K562 (cell line): Measurements from ENCODE around the gene UBA52. TPM values are rescaled to one million over a fixed set of nuclear protein-coding genes. Genes with fewer than 3 reads are reported as not detected.
A peak's percentile ranks its signal among the peaks of the same experiment; 100 is the strongest.

Experiments used
- ADNP ChIP-seq: fragments of 200-800 bp; sonication (Bioruptor generic); IDR thresholded peaks from 2 replicates; pipeline ENCODE4 v1.6.1; 2016; ENCODE audit warnings: missing genetic modification characterization, missing compliant biosample characterization
- CBX1 ChIP-seq: sonication (generic); IDR thresholded peaks from 2 replicates; pipeline ENCODE4 v1.6.1; 2016; ENCODE audit warnings: antibody characterized with exemption, low read depth, mild to moderate bottlenecking
- EP300 ChIP-seq: IDR thresholded peaks from 2 replicates; pipeline ENCODE4 v1.6.1; 2012; ENCODE audit warnings: low read length, improper control_type of control experiment
- HCFC1 ChIP-seq: IDR thresholded peaks from 2 replicates; pipeline ENCODE4 v1.6.1; 2012; ENCODE audit warnings: low read depth, low read length, improper control_type of control experiment
- NEUROD1 ChIP-seq: fragments of 150-350 bp; IDR thresholded peaks from 2 replicates; pipeline ENCODE4 v1.6.1; 2014; ENCODE audit warnings: borderline replicate concordance, low read length, low read depth; ENCODE audit not compliant: partially characterized antibody
- PHB2 ChIP-seq: fragments of 450-650 bp; IDR thresholded peaks from 2 replicates; pipeline ENCODE4 v1.6.1; 2017; ENCODE audit warnings: low read depth
- STAT5A ChIP-seq: IDR thresholded peaks from 2 replicates; pipeline ENCODE4 v1.6.1; 2012; ENCODE audit warnings: low read length, inconsistent platforms, borderline replicate concordance
- TARDBP ChIP-seq: fragments of 450-650 bp; IDR thresholded peaks from 2 replicates; pipeline ENCODE4 v1.6.1; 2016
- ZNF184 ChIP-seq: sonication (generic); formaldehyde crosslinking; IDR thresholded peaks from 2 replicates; pipeline ENCODE4 v1.5.0; 2020; ENCODE audit warnings: missing genetic modification reagents
- ZNF41 ChIP-seq: fragments of 250-450 bp; sonication (Bioruptor Pico); conservative IDR thresholded peaks from 2 replicates; pipeline ENCODE4 v1.4.0; 2020; ENCODE audit warnings: mild to moderate bottlenecking
- polyA plus RNA-seq, 8 experiments: library from polyadenylated mRNA; depleted of rRNA in 4 of 8; stranded (reverse) in 5 of 8; unstranded in 3 of 8; fragments of >200 nt; fragmentation: Nextera tagmentation in 2 of 8; fragmentation: Illumina TruSeq in 1 of 8; extraction: Ambion mirVana in 2 of 8; extraction: Trizol in 1 of 8; gene quantifications; 2 replicates each; pipeline versions ENCODE4 v1.2.1 to v1.2.3, GENCODE V29; 2011 to 2014; ENCODE audit warnings: inconsistent platforms in 1 of 8, missing spikeins in 1 of 8
- total RNA-seq, 7 experiments: library from RNA; depleted of rRNA in 6 of 7; stranded (reverse); fragments of >200 nt in 6 of 7; fragmentation: Illumina TruSeq in 2 of 7; extraction: Trizol in 2 of 7; gene quantifications; 2 replicates each; pipeline versions ENCODE4 v1.2.1 to v1.2.3, GENCODE V29; 2011 to 2021; ENCODE audit warnings: low replicate concordance in 1 of 7
- TF ChIP-seq, protein P1 (sequence below): fragments of 450-650 bp; formaldehyde crosslinking; IDR thresholded peaks from 2 replicates; pipeline ENCODE4 v1.4.0; 2022; ENCODE audit warnings: mild to moderate bottlenecking, moderate library complexity
- TF ChIP-seq, protein P2 (sequence below), 2 experiments: IDR thresholded peaks; 2 replicates each; pipeline ENCODE4 v1.6.1; 2012; ENCODE audit warnings: improper control_type of control experiment in 2 of 2, low read depth in 2 of 2, low read length in 2 of 2, borderline replicate concordance in 1 of 2

UBA52 gene
- total and polyA plus RNA-seq, 9 of the 15 experiments (the other 6 are each of a cell fraction or from before 2014, with no cell fraction given): 1,110 to 2,751 (median 1,733) TPM

DNA sequence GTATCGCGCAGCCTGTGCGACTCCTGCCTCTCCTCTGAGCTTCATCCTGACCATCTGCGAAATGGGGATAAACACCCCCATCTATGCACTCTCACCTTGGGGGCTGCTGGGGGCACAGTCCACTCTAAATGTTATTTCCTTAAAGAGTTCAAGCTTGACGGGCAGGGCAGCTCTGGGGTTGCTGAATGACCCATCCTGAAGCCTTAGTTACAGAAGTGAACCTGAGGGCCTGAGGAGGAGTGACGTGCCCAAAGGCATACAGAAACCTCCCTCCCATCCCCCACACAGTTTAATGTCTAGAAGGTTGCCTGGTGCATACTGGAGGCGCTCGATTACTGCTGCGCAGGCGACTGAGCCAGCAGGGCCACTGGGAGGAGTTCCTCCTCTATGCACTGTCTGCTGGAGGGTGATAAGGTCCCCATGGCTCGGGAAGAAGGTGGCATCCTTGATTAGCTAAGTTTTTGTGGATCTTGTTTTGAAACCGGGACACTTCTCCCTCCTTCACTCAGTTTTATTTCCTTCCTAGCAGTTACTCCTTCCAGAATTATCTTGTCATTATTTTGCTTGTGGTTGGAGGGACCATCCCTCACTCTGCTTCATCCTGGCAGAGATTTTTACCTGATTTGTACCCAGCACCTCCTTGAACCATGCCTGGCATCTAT lies 27.7 kb upstream of the UBA52 start (continued):
- TF ChIP-seq HCFC1: peak; percentile 27; the same call in 1 of the 2 replicates
- TF ChIP-seq EP300: peak; percentile 95
- peak; percentile 69; the same call in 1 of the 2 replicates for TF ChIP-seq ADNP (tag)
- TF ChIP-seq, protein P1, sequence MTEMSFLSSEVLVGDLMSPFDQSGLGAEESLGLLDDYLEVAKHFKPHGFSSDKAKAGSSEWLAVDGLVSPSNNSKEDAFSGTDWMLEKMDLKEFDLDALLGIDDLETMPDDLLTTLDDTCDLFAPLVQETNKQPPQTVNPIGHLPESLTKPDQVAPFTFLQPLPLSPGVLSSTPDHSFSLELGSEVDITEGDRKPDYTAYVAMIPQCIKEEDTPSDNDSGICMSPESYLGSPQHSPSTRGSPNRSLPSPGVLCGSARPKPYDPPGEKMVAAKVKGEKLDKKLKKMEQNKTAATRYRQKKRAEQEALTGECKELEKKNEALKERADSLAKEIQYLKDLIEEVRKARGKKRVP: 0 out of 2 replicates have a peak, but pooled peaks have one; percentile 60
- TF ChIP-seq ZNF184 (CRISPR knock-in tag): no peak
- TF ChIP-seq, protein P2, sequence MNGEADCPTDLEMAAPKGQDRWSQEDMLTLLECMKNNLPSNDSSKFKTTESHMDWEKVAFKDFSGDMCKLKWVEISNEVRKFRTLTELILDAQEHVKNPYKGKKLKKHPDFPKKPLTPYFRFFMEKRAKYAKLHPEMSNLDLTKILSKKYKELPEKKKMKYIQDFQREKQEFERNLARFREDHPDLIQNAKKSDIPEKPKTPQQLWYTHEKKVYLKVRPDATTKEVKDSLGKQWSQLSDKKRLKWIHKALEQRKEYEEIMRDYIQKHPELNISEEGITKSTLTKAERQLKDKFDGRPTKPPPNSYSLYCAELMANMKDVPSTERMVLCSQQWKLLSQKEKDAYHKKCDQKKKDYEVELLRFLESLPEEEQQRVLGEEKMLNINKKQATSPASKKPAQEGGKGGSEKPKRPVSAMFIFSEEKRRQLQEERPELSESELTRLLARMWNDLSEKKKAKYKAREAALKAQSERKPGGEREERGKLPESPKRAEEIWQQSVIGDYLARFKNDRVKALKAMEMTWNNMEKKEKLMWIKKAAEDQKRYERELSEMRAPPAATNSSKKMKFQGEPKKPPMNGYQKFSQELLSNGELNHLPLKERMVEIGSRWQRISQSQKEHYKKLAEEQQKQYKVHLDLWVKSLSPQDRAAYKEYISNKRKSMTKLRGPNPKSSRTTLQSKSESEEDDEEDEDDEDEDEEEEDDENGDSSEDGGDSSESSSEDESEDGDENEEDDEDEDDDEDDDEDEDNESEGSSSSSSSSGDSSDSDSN (IDR thresholded peaks at IDR 0.05; ENCODE audit: borderline replicate concordance in 1 of 2, low read depth in 2 of 2, low read length in 2 of 2): 0 out of 4 replicates have a peak, but pooled peaks of 1 of the 2 experiments have one; percentile 46
- no peak for TF ChIP-seq ZNF41 (CRISPR knock-in tag)
- peak; percentile 88 for TF ChIP-seq TARDBP
- TF ChIP-seq STAT5A: peak; percentile 96
- peak; percentile 94 for TF ChIP-seq PHB2
- peak; percentile 90 for TF ChIP-seq NEUROD1
- no peak for TF ChIP-seq CBX1
